ENCODE data around the gene MAPKAPK2. TPM values are rescaled to one million over a fixed set of nuclear protein-coding genes. Genes with fewer than 3 reads are reported as not detected.

The MAPKAPK2 gene
- total and polyA plus RNA-seq, 2 experiments from 2014 or later, result 7.5 to 63.3 TPM

DNA sequence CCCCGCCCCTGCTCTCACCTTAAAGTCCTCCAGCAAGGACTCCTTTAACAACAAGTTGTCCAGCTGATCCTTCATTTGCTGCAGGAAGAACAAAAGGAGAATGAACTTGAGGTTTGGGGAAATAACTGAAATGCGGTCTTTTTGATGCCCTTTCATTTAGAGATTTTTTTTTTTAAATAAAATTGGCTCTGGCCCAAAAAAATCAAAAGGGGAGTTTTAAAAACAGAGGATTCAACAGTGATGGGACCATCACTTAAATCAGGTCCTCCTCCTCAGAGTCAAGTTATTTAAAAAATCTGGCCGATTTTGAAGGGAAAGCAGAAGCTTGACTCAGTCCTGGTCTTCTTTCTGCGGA is 86.6 kb downstream of the MAPKAPK2 start:
- Histone ChIP-seq H3K4me3 (no peak overlapping the region), H3F3A (ENCODE audit: insufficient read depth) (no peaks in the 10 kb centered on the region), H3K27me3 (replicated peaks; ENCODE audit: insufficient read depth) (no peaks in the 10 kb centered on the region), H3K36me3 (ENCODE audit: low read depth) (no peaks in the 10 kb centered on the region), H2AFZ (no peak overlapping the region), H3K4me2 (ENCODE audit: unreplicated experiment) (no peak overlapping the region), H4K20me1 (ENCODE audit: insufficient read depth) (no peaks in the 10 kb centered on the region), H3K79me2 (ENCODE audit: insufficient read depth) (no peaks in the 10 kb centered on the region), H3K9me3 (ENCODE audit: low read depth) (no peaks in the 10 kb centered on the region), H3K9ac (no peak overlapping the region), H3K4me1 (ENCODE audit: insufficient read depth) (0 out of 2 replicates have a peak, but pooled peaks cover 14% of the 10 kb centered on the region), H3K9me2 (ENCODE audit: insufficient read depth) (no peaks in the 10 kb centered on the region), H3K27ac (no peak overlapping the region)
- no peak for DNase-seq
- no peak for TF ChIP-seq EZH2 (IDR thresholded peaks at IDR 0.05; ENCODE audit: insufficient read depth, poor library complexity, severe bottlenecking)
- TF ChIP-seq EZH2phosphoT487 (IDR thresholded peaks at IDR 0.05; ENCODE audit: insufficient read depth, low read depth), result no peak
- WGBS, 2 experiments (ENCODE audit: low coverage in 1 of 2, low lambda C conversion rate in 2 of 2, missing lambda C conversion rate in 2 of 2), result 66 to 68% methylated on average over 4 of the region's 4 CpGs
- in situ Hi-C loops (cut with MboI), result no loop called here

DNA sequence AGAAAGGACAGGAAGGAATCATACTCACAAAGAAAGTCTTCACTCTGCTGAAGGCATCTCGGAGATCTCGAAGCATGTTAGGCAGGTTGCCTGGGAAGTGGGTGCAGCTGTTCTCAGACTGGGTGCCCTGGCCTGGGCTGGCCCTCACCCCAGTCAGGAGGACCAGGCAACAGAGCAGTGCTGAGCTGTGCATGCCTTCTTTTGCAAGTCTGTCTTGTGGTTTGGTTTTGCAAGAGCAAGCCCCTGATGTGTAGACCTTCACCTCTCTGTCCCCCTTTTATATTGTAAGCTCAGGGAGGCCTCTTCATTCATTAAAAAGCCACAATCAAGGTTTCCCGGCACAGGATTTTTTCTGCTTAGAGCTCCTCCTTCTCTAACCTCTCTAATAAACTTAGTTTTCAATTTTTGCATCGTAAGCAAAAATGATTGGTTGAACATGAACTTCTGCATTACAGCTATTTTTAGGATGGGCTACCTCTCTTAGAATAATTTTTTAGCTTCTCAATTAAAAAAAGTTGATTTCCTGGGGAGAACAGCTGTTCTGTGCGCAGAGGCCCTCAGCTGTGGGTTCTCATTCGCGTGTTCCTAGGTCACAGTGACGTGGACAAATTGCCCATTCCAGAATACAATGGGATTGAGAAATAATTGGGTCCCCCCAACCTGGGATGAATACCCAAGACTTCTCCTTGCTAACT is 87.7 kb downstream of the MAPKAPK2 start, which contains the start of gene IL10:
IL10 (minus strand) TSS at position 252 of the 695 bp plus-strand sequence; CDS start at position 193, 59 bp downstream.
- in situ Hi-C loops (cut with MboI), result no loop called here
- no peaks in the 10 kb centered on the region for H3K79me2 ChIP-seq (ENCODE audit: insufficient read depth)
- TF ChIP-seq EZH2 (IDR thresholded peaks at IDR 0.05; ENCODE audit: insufficient read depth, poor library complexity, severe bottlenecking) (no peak), EZH2phosphoT487 (IDR thresholded peaks at IDR 0.05; ENCODE audit: insufficient read depth, low read depth) (no peak)
- H3K36me3 ChIP-seq (ENCODE audit: low read depth), result no peaks in the 10 kb centered on the region
- H4K20me1 ChIP-seq (ENCODE audit: insufficient read depth), result no peaks in the 10 kb centered on the region
- H3F3A ChIP-seq (ENCODE audit: insufficient read depth), result no peaks in the 10 kb centered on the region
- H3K9me2 ChIP-seq (ENCODE audit: insufficient read depth), result no peaks in the 10 kb centered on the region
- H3K27me3 ChIP-seq (replicated peaks; ENCODE audit: insufficient read depth), result no peaks in the 10 kb centered on the region
- no peak within 1 kb of the TSS for H3K4me3 ChIP-seq
- no peak within 1 kb of the TSS for H3K9ac ChIP-seq
- no peak within 1 kb of the TSS for H3K4me2 ChIP-seq (ENCODE audit: unreplicated experiment)
- H3K4me1 ChIP-seq (ENCODE audit: insufficient read depth), result 0 out of 2 replicates have a peak, but pooled peaks cover 10% of the 10 kb centered on the region
- no peak within 1 kb of the TSS for H3K27ac ChIP-seq
- no peak for DNase-seq
- 81 to 88% methylated on average over 8 of the region's 8 CpGs for WGBS, 2 experiments (ENCODE audit: low coverage in 1 of 2, low lambda C conversion rate in 2 of 2, missing lambda C conversion rate in 2 of 2)
- no peak within 1 kb of the TSS for H2AFZ ChIP-seq
- no peaks in the 10 kb centered on the region for H3K9me3 ChIP-seq (ENCODE audit: low read depth)

DNA sequence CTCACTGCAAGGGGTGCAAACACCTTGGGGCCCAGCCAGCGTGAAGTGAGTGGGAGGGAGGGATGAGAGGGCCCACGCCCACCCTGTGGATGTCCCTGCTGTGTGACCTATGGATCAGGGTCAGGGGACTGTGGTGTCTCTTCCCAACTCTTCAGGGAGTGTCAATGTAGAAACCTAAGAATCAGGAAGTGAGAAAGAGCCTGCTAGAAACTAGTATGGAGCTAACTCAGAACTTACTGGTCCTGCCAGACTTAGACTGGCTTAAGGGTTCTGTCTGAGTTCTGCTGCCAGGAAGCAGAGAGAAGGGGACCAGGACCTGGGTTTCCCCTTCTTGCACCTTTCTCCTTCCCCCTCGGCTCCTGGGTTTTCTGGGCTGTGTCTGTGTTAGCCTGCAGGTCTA is 89.4 kb downstream of the MAPKAPK2 start:
- Histone ChIP-seq H3K36me3 (ENCODE audit: low read depth) (no peaks in the 10 kb centered on the region), H3K4me1 (ENCODE audit: insufficient read depth) (0 out of 2 replicates have a peak, but pooled peaks cover 10% of the 10 kb centered on the region), H3K27me3 (replicated peaks; ENCODE audit: insufficient read depth) (no peaks in the 10 kb centered on the region; the same call in 1 of the 2 replicates), H3K9ac (no peak overlapping the region), H3K4me2 (ENCODE audit: unreplicated experiment) (no peak overlapping the region), H3K79me2 (ENCODE audit: insufficient read depth) (no peaks in the 10 kb centered on the region), H3F3A (ENCODE audit: insufficient read depth) (no peaks in the 10 kb centered on the region), H3K9me2 (ENCODE audit: insufficient read depth) (no peaks in the 10 kb centered on the region), H4K20me1 (ENCODE audit: insufficient read depth) (no peaks in the 10 kb centered on the region), H3K27ac (no peak overlapping the region), H2AFZ (no peak overlapping the region), H3K9me3 (ENCODE audit: low read depth) (no peaks in the 10 kb centered on the region), H3K4me3 (no peak overlapping the region)
- in situ Hi-C loops (cut with MboI), result no loop called here
- DNase-seq, result no peak
- no peak for TF ChIP-seq EZH2phosphoT487 (IDR thresholded peaks at IDR 0.05; ENCODE audit: insufficient read depth, low read depth)
- TF ChIP-seq EZH2 (IDR thresholded peaks at IDR 0.05; ENCODE audit: insufficient read depth, poor library complexity, severe bottlenecking), result no peak
- 68 to 76% methylated on average over 3 of the region's 3 CpGs for WGBS, 2 experiments (ENCODE audit: low coverage in 1 of 2, low lambda C conversion rate in 2 of 2, missing lambda C conversion rate in 2 of 2)

DNA sequence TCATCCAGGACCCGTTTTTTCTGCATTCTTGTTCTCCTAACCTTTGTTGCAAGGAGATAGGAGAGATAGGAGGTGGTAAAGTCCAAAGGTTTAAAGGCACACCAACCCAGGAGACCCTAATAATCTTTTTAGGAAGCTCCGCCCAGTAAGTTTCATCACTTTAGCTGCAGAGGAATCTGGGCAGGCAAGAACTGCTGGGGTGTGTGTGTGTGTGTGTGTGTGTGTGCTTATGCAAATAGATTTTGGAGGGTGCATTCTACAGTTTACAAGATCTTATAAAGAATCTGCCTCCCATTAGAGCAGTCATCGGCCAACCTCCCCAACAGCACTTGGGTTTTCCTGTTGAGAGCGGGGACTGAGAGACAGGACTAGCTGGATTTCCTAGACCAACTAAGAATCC is 91.5 kb downstream of the MAPKAPK2 start:
- H2AFZ ChIP-seq, result no peak overlapping the region
- TF ChIP-seq EZH2phosphoT487 (IDR thresholded peaks at IDR 0.05; ENCODE audit: insufficient read depth, low read depth), result no peak
- TF ChIP-seq EZH2 (IDR thresholded peaks at IDR 0.05; ENCODE audit: insufficient read depth, poor library complexity, severe bottlenecking), result no peak
- no peaks in the 10 kb centered on the region for H3K79me2 ChIP-seq (ENCODE audit: insufficient read depth)
- no peaks in the 10 kb centered on the region for H3F3A ChIP-seq (ENCODE audit: insufficient read depth)
- in situ Hi-C loops (cut with MboI), result no loop called here
- no peaks in the 10 kb centered on the region; the same call in 1 of the 2 replicates for H3K27me3 ChIP-seq (replicated peaks; ENCODE audit: insufficient read depth)
- no peak for DNase-seq
- no peak overlapping the region for H3K4me3 ChIP-seq
- H3K9me3 ChIP-seq (ENCODE audit: low read depth), result no peaks in the 10 kb centered on the region
- H3K27ac ChIP-seq, result no peak overlapping the region
- H3K4me1 ChIP-seq (ENCODE audit: insufficient read depth), result 0 out of 2 replicates have a peak, but pooled peaks cover 2% of the 10 kb centered on the region
- H3K36me3 ChIP-seq (ENCODE audit: low read depth), result no peaks in the 10 kb centered on the region
- no peak overlapping the region for H3K4me2 ChIP-seq (ENCODE audit: unreplicated experiment)
- WGBS, 2 experiments (ENCODE audit: low coverage in 1 of 2, low lambda C conversion rate in 2 of 2, missing lambda C conversion rate in 2 of 2), result 51 to 52% methylated on average over 4 of the region's 4 CpGs
- no peak overlapping the region for H3K9ac ChIP-seq
- H3K9me2 ChIP-seq (ENCODE audit: insufficient read depth), result no peaks in the 10 kb centered on the region
- H4K20me1 ChIP-seq (ENCODE audit: insufficient read depth), result no peaks in the 10 kb centered on the region

Data from GM23248 (cell line).